Tongue (tissue), 2 donors: ENCODE measurements around the gene MBD4. TPM values are rescaled to one million over a fixed set of nuclear protein-coding genes. Genes with fewer than 3 reads are reported as not detected.
"Not testable (repeated sequence)": the region's sequence is repeated elsewhere in the genome, so short reads cannot be mapped to it uniquely, and the experiment has no call there.

Experiments
- DNase-seq: peaks from one replicate; pipeline ENCODE4 v3.0.0-alpha.2; 2015
- total RNA-seq: library from RNA; depleted of rRNA; stranded (reverse); fragments of >200 nt; gene quantifications from one replicate; pipeline ENCODE4 v1.2.3, GENCODE V29; 2014

Gene MBD4
- total RNA-seq, 1 donor from 2014 or later = 24.6 TPM

DNA sequence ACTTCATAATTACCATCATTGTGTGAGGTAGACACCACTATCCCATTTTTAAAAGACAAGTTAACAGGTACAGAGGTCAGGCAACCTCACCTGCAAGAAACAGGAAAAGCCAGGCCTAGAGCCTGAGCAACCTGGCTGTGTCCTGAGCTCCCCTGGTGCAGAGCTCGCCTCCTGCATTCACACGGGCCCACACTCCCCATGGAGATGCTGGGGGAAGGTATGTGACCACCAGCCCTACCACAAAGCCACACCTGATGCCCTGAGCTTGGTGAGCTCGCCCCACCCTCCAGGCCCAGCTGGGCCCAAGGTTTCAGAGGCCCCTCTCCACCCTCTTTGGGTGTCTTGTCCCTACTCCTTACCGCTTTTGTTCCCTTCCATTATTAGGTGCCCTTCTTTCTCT, 10.1 kb downstream of the MBD4 start:
- DNase-seq = no peak

DNA sequence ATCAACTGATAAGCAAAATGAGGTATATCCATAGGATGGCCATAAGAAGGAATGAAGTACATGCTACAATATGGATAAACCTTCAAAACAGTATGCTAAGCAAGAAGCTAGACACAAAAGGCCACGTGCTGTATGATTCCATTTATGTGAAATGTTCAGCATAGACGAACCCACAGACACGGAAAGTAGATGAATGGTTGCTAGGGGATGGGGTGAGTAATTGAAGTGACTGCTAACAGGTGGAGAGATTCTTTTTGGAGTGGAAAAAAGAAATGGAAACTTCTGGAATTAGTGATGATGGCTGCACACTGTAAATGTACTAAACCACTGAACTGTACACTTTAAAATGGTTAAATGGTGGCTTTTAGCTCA, 10.7 kb downstream of the MBD4 start:
- no peak for DNase-seq

DNA sequence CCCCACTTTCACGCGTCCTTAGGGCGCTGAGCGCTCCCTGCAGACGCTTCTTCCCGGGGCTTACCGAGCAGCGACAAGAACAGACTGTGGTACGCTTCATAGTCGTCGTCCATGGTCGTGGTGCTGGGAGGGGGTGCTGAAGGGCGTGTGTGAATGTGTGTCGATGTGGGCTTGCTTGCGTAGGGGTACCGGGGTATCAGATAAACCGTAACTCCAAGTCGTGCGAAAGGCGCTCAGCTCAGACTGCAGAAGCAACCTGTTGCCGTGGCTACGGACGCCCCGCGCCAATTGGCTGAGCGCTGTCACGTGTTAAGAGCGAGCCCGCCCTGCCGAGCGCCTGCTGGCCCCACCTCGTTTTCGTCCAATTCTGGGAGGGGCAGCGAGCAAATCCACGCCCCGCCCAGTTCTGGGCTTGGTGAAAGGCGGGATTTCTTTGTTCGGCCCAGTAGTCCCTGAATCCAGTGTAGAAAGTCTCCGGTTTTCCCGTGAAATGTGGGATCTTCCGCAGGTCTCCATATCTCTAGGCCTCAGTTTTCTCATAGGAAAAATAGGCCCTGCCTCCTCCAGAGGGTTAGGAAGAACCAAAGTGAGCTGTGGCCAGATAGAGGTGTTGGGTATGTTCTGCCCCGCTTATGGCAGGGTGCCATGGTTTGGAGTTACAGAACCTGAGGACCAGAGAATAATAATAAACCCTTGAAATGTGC, 11.2 kb downstream of the MBD4 start, which contains the start of gene EFCAB12:
EFCAB12 (minus strand) TSS at position 261 of the 704 bp plus-strand sequence; CDS start at position 113, 148 bp downstream.
- peak; percentile 97 for DNase-seq

DNA sequence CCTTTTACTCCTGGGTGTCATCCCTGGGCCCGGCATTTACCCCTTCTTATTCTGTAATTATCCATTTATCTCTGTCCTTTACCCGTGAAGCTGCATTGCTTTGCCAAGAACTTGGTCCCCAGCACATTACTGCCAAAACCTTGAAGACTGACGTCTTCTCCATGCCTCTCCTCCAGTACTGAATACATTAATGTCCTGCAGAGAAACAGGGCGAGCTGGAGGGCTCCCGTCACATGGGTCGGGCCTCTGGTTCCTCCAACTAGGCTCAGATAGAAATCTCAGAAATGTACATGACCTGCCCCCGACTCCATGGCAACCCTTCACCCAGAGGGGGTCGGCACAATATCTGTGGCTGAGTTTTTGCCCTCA, 11.8 kb downstream of the MBD4 start:
- DNase-seq = no peak

DNA sequence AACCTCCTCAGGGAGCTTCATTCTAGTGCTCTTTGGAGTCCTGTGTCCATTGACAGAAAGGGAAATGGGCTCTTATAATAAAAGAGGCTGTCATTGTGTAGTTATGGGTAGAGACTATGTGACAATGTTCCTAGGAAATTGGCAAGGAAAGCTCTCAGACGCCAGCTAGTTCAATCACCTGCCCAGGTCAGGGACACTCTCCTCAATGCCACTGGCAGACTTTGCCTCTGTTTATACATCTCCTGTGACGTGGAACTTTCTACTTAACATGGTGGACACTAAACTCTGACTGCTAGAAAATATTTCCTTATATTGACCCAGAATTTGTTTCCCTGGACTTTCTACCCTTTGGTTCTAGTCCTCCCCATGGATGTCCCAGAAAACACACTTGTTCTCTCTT, 14.1 kb downstream of the MBD4 start:
- no peak for DNase-seq

DNA sequence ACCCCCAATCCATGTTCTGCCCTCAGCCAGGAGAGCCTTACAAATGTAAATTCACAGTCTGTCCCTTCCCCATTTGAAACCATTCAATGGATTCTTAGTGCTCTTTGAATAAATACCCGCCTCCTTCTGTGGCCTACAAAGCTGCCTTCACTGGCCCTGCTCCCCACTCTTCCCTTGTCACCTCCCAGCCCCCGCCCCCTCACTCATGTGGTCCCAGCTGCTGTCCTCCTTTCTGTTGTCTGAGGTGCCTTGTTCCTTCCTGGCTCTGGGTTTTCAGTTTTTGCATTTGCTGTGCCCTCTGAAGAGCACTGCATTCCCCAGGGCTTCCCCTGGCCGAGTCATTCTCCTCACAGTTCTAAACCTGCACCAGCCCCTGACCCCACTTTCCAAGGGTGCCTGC, 14.5 kb downstream of the MBD4 start:
- no peak for DNase-seq

DNA sequence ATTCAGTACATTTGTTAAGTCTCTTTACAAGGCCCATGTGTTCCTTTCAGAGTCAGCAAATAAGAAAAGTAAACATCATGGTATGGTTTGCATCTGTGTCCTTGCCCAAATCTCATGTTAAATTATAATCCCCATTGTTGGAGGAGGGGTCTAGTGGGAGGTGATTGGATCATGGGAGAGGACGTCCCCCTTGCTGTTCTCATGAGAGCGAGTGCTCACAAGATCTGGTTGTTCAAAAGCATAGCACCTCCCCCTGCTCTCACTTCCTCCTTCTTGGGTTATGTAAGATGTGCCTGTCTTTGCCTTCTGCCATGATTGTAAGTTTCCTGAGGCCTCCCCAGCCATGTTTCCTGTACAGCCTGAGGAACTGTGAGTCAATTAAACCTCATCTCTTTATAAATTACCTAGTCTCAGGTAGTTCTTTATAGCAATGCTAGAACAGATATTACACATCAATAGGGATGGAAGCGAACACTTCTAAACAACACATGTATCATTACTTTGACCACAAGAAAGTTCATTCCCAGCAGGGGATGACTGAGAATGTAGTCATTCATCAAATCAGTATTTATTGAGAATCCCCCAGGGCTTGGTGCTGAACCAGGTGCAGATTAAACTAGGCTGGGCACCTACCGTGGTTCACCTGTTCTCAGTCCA, 15.4 kb downstream of the MBD4 start:
- no peak for DNase-seq

DNA sequence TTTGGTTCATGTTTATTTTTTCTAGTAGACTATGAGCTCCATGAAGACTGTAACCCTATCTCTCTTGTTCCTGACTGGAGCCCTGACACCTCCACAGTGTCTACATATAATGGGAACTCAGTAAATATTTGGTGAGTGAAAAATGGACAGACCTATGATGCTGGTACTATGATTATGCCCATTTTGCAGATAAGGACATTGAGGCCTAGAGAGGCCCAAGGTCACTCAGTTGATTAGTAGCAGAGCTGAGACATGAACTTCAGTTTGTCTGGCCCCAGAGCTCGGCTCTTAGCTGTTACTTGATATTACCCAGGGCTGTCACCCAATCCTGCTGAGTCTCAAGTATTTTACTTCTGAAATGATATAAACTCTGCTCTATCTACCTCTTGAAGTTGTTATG, 16.9 kb downstream of the MBD4 start:
- DNase-seq = no peak

DNA sequence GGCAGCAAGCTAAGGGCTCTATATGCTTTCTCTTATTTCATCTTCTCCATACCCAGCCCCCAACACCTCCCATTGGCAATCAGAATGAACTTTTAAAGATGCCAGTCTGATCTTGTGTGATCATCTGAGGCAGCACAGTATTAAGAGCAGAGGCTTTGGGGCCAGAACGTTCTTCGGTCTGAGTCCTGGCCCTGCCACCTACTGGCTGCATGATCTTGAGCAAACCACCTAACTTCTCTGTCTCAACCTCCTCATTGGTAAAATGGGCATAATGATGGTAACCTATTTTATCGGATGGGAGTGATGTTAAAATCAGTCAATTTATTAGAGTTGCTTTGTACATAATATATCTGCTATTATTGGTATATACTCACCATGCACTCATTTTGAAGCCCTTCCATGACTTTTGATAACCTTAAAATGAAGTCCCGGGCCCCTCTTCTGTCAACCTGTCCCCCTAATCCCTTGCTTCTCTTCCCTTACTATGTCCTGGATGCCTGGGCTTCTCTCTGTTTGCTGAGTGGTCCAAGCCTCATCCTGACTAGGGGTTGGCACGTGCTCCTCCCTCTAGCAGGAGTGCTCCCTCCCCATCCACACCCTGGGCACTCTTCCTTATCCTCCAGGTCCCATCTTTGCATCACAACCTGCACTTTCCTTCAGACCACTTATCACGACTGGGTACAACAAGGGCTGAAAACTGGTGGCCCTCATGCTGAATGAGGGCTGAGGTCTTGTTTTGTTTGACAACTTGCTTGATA, 17.6 kb downstream of the MBD4 start:
- no peak for DNase-seq

DNA sequence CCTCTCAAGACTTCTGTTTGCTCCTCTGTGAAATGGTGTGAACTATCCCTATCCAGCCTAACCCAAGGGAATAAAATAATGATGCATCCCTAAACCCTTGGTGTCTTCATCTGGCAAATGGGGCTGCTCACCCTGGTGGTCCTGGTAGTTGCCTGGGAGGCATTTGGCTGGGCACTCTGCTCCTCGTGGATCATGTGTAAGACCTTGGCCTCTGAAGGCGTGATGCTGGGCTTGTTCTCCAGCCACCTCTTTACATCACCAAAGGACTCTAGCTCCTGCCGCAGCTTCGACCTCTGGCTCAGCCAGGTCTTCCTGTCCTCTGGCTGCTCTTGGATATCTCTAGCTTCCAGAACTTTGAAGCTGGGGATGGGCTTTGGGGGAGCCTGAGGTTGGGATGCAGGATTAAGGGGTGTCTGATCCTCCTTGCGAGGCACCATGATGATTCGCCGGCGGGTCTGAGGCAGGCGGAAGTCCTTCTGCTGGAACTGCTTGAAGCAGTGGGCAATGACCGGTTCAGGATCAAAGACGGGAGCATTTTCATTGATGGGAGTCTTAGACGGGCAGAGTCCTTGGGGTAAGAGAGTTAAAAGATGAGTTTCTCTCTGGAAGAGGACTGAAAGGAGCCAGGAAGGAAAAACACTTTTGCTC, 18.4 kb downstream of the MBD4 start:
- no peak for DNase-seq

DNA sequence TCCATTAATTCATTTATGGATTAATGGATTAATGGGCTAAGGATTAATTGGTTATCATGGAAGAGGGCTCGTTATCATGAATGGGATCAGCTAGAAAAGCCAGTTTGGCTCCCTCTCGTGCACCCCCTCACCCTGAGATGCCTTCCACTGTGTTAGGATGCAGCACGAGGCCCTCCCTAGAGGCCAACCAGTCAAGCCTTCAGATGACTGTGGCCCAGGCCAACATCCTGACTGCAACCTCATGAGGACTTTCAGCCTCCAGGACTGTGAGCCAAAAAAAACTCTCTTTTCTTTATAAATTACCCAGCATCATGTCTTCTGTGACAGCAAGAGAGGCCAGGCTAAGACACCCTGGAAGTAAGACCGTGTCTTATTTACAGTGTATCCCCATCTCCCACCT, 20.3 kb downstream of the MBD4 start:
- no peak for DNase-seq

DNA sequence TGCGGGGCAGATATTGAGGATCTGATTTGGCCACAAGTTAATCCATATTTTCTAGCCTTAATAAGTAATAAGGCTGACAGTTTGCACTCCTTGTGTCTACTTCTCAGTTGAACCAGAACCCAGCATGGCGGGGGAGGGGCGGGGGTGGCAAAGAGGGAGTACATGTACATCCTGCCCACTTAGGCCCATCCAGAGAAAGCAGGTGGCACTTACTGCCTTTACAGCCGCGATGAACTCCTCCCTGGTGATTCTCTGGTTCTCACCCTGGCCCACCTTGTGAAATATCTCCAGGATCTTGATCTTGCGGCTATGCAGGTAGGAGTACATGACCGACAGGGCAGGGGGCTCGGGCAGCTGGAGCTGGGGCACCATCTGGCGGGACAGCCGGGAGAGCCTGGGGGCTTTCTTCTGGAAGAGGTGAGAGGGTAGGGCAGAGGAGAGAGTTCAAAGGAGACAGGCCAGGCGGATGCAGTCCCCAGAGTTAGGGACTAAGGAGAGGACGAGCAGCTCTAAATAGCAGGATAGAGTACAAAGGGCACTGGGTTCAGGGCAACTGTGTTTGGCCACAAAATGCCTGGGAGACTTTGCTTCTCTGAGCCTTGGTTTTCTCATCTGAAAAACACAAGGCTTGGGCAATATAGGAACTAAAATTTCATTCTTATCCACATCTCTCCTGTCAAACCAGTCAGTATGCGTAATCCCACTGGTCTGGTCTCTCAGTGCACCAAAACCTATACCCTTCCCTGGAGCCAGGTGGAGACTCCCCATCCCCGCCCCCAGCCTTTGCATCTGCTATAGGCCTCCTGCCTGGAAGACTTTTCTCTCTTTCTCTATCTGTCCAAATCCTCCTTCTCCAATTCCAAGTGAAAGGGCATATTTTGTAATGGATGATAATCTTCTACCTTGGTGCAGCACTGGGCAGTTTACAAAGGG, 21.4 kb downstream of the MBD4 start:
- no peak for DNase-seq

DNA sequence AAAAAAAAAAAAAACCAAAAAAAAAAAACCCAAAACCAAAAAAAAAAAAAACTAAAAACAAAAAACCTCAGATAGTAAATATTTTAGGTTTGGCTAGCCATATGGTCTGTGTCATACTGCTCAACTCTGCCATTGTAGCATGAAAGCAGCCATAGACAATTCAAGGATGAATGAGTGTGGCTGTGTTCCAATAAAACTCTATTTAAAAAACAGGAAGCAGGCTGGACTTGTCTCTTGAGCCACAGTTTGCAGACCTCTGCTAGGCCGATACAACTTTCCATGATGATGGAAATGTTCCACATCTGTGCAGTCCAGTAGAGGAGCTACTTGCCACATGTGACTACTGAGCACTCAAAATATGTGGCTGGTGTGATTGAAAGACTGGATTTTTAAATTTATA, 22.4 kb downstream of the MBD4 start:
- peak; percentile 69 for DNase-seq

DNA sequence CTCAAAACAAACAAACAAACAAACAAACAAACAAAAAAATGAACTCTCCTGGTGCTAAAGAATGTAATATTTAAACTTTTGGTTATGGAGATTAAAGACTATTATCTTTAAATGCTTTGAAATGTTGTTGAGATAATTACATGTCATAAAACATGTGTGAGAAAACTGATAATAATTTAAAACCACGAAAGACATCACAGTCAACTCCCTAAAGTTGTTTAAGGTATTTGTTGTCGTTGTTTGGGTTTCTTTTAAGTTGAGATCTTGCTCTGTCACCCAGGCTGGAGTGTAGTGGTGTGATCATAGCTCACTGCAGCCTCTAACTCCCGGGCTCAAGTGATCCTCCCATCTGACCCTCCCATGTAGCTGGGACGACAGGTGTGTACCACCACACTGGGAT, 23.3 kb downstream of the MBD4 start:
- no peak for DNase-seq

DNA sequence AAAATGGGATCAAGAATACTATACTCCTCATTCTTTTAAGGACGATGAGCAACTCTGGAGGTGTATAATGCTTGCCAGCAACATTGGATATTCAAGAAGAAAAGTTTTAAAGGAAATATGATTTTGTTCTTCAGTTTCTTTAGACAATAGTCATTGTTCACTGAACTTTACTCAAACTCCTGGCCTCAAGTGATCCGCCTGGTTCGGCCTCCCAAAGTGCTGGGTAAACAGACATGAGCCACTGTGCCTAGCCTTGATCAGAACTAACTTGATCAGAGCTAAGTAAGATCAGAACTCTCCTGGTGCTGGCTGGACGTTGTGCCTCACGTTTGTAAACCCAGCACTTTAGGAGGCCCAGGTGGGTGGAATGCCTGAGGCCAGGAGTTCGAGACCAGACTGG, 23.9 kb downstream of the MBD4 start:
- DNase-seq = no peak

DNA sequence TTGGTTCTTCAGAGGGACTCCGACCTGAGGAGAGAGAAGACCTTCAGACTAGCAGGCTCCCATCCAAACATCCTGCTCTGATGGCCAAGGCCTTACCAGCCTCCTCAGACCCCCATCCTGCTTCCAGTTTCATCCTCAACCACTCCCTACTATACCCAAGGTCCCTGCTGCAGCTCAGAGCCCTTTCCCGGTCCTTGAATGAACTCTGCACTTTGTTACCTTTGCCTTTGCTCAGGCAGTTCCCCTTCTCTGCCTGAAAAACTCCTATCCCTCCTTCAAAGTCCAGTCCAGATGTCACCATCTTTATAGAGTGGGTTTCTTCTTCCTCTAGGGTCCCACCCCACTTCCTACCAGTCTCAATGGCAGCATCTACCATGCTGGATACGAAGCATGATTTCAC, 24.4 kb downstream of the MBD4 start:
- no peak for DNase-seq

DNA sequence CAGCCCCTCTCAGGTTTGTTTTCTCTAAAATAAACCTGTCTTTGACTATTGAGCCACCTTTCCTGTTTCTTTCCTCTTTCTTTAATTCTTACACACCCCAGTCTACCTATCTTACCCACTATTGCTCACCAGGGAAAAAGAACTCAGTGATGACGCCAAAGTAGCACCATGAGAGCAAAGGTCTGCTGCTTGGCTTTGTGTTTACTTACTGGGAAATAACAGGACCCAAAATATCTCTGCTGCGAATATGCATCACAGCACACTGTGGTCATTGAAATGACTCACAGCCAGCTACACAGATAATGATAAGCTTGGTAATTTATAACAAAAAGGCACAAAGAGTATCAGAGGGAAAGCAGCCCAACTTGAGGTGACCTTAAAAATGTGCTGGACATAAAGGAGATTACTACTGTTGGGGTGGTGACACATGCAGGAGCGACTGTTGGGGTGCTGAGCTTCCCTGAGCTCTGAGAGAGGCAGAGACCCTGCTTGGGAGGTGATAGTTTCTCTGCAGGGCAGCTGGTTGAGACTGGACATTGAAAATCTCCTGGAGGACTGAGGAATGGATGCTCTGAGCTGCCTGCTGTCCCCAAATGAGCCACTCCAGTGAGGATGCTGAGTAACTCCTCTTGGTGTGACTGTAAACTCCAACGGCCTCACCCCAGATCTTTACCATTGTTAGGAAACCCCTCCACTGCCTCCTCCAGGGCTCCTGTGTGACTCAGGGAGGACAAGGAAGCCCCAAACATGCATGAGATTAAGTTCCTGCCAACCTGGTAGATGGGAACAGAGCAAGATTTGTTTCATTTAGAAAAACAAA, 25.9 kb downstream of the MBD4 start:
- no peak for DNase-seq

DNA sequence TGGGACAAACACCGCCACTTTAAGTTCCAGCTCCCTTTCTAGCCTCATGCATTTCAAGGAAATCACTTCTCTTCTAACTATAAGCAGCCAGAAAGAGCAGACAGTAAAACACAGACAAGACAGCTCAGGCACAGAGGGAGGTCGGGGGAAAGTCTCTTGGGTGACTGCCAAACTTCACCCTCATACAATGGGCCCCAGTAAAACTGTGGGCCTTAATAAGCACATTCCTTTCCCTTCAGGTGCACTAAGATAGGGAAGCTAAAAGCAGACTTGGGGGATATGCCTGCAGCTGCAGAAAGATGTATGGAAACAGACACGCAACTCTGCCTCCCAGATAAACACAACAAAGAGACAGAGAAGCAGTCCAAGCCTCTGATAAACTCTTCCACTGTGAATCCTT, 26.5 kb downstream of the MBD4 start:
- DNase-seq = not testable (repeated sequence)

DNA sequence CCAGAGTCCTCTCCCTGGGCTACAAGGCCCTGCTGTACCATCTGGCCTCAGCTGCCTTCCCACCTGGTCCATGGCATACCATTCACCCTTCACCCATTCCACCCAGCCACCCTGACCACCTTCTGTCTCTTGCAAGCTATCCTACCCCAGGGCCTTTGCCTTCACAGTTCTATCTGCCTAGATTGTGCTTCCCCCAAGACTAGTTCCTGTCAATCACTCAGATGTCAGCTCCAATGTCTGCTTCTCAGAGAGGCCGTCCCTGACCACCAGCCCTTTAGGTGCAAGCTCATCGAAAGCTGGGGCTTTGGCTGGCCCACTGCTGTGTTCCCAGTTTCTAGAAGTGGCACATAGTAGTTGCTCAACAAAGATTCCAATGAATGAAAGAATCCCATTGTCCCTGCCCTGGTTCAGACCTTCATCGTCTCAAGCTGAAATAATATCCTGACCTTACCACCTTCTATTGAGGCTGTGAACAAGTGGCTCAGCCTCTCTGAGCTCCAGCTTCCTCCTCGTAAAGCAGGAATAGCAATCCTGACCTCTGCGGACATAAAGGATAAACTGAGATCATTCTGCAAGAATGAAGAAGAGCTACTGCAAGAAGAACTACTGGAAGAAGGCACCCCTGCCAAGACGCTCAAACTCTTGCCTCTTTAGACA, 27.1 kb downstream of the MBD4 start:
- no peak for DNase-seq

DNA sequence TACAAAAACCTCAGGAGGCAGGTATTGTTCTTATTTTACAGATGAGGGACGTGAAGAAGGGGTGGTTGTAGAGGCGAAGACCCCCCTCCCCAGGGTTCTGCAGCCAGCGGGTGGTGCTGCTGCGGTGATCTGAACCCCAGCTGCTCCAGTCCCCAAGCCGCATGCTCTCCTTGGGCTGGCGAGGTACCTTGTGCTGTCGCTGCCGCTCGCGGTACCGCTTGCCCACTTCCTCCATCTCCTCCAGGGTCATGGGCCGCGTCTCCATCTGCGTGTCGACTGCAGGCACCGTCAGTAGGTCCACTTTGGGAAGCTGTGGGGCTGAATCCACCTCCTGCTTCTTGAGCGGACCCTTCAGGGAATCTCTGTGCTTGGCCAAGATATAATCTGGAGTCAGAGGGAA, 28.8 kb downstream of the MBD4 start:
- DNase-seq = no peak
